GM12878 (cell line): Measurements from ENCODE around the gene SV2B. TPM values are rescaled to one million over a fixed set of nuclear protein-coding genes. Genes with fewer than 3 reads are reported as not detected.

Source experiments
- ATAC-seq: fragments of 200-7000 bp; cut with Tn5 transposase; 3 replicates; pipeline ENCODE4 v1.9.1; 2020; ENCODE audit warnings: mild to moderate bottlenecking, moderate library complexity
- BruUV-seq: library from RNA; stranded (reverse); fragments of 400-500 nt; replicated peaks from 2 replicates; lab custom pipeline; 2021; lab: Mats Ljungman, UMichigan
- CTCF ChIA-PET: fragments of 300-600 bp; sonication (Branson Sonifier 250); formaldehyde crosslinking; extraction: SDS; loops from one replicate; lab custom pipeline; 2021; ENCODE audit warnings: inconsistent platforms; lab: Yijun Ruan, JAX
- POLR2A ChIA-PET: fragments of 350-600 bp; formaldehyde crosslinking; extraction: SDS; loops from one replicate; lab custom pipeline; 2021; ENCODE audit warnings: inconsistent platforms; lab: Charles Lee
- RAD21 ChIA-PET: fragments of 300-600 bp; sonication (Branson Sonifier 250); formaldehyde crosslinking; loops from one replicate; lab custom pipeline; 2023; ENCODE audit warnings: antibody characterized with exemption; ENCODE audit not compliant: unreplicated experiment; lab: Charles Lee
- SMC1A ChIA-PET: fragments of 300-600 bp; sonication (Branson Sonifier 250); formaldehyde crosslinking; loops from one replicate; lab custom pipeline; 2023; ENCODE audit not compliant: unreplicated experiment, uncharacterized antibody; lab: Charles Lee
- DNase-seq: peaks from one replicate; pipeline ENCODE4 v3.0.0-alpha.2; 2011; ENCODE audit warnings: low read depth, low spot score
- FAIRE-seq: peaks from 3 replicates; lab custom pipeline; 2011; peaks lifted over from hg19 to GRCh38; lab: Jason Lieb, UNC
- H2AFZ ChIP-seq: 2 replicates; pipeline ENCODE4 v1.6.0; 2011; ENCODE audit warnings: low read depth, low read length, control low read depth; ENCODE audit not compliant: control insufficient read depth
- H3K27ac ChIP-seq: 2 replicates; pipeline ENCODE4 v1.5.1; 2011; ENCODE audit warnings: control low read depth; ENCODE audit not compliant: control insufficient read depth, insufficient read depth
- H3K27me3 ChIP-seq, 2 experiments: replicated peaks in 1 of 2; 2 replicates each; pipeline versions ENCODE4 v1.6.0 to v1.6.1; 2011; ENCODE audit warnings: low read length in 1 of 2; ENCODE audit not compliant: control insufficient read depth in 2 of 2, insufficient read depth in 2 of 2
- H3K36me3 ChIP-seq, 2 experiments: 2 replicates each; pipeline ENCODE4 v1.5.1; 2011; ENCODE audit warnings: low read length in 1 of 2; ENCODE audit not compliant: control insufficient read depth in 2 of 2, insufficient read depth in 2 of 2
- H3K4me1 ChIP-seq: 2 replicates; pipeline ENCODE4 v1.6.1; 2011; ENCODE audit warnings: mild to moderate bottlenecking, low read length, moderate library complexity, mixed read lengths; ENCODE audit not compliant: control insufficient read depth, insufficient read depth
- H3K4me2 ChIP-seq: 2 replicates; pipeline ENCODE4 v1.6.0; 2011; ENCODE audit warnings: control low read depth; ENCODE audit not compliant: control insufficient read depth, insufficient read depth
- H3K4me3 ChIP-seq: fragments of 200-600 bp; sonication (generic); 2 replicates; pipeline ENCODE4 v1.5.1; 2016
- H3K79me2 ChIP-seq: 2 replicates; pipeline ENCODE4 v1.6.0; 2011; ENCODE audit warnings: low read length; ENCODE audit not compliant: control insufficient read depth, insufficient read depth
- H3K9ac ChIP-seq: 2 replicates; pipeline ENCODE4 v1.8.0; 2011; ENCODE audit warnings: low read length, control low read depth, mixed read lengths; ENCODE audit not compliant: control insufficient read depth, insufficient read depth
- H3K9me3 ChIP-seq: replicated peaks from 3 replicates; pipeline ENCODE4 v1.5.1; 2011; ENCODE audit warnings: mild to moderate bottlenecking, low read length; ENCODE audit not compliant: control insufficient read depth, insufficient read depth
- H4K20me1 ChIP-seq: 2 replicates; pipeline ENCODE4 v1.6.0; 2011; ENCODE audit not compliant: control insufficient read depth, insufficient read depth
- CBFB ChIP-seq: IDR thresholded peaks from 2 replicates; pipeline ENCODE4 v1.6.1; 2016; ENCODE audit warnings: antibody characterized with exemption, low read depth
- CREB1 ChIP-seq: IDR thresholded peaks from 2 replicates; pipeline ENCODE4 v1.6.1; 2012; ENCODE audit warnings: low read depth, mild to moderate bottlenecking, inconsistent platforms
- EZH2 ChIP-seq: IDR thresholded peaks from 2 replicates; pipeline ENCODE4 v1.6.1; 2012; ENCODE audit warnings: low read depth, mild to moderate bottlenecking, control low read depth, inconsistent platforms, low read length, borderline replicate concordance; ENCODE audit not compliant: control insufficient read depth
- KAT2A ChIP-seq: conservative IDR thresholded peaks from 2 replicates; pipeline ENCODE4 v1.6.1; 2011; ENCODE audit warnings: low read depth, low read length; ENCODE audit not compliant: control insufficient read depth
- MTA2 ChIP-seq: fragments of 450-650 bp; IDR thresholded peaks from 2 replicates; pipeline ENCODE4 v1.6.1; 2016; ENCODE audit warnings: low read depth, mild to moderate bottlenecking, moderate library complexity
- NR2C2 ChIP-seq: IDR thresholded peaks from 2 replicates; pipeline ENCODE4 v1.6.1; 2011; ENCODE audit warnings: borderline replicate concordance, low read depth; ENCODE audit not compliant: control insufficient read depth, insufficient read length
- WGBS: methylation state at CpG from one replicate; pipeline ENCODE4 v1.1.6; 2016; ENCODE audit warnings: low lambda C conversion rate; ENCODE audit not compliant: insufficient replicate concordance, insufficient coverage; ENCODE audit errors: missing lambda C conversion rate; 5-methylcytosine and 5-hydroxymethylcytosine counted together
- in situ Hi-C: fragments of 300-500 bp; cut with MboI; formaldehyde crosslinking; loops from 9 replicates; pipeline ENCODE4 v1.14.3; 2018; ENCODE audit warnings: mixed read lengths
- intact Hi-C: fragments of 100-400 bp; cut with micrococcal nuclease; formaldehyde crosslinking; loops from one replicate; pipeline ENCODE4 v1.14.2; 2022; ENCODE audit not compliant: unreplicated experiment
- polyA plus RNA-seq, 11 experiments: library from polyadenylated mRNA; depleted of rRNA in 4 of 11; unstranded in 6 of 11; stranded (reverse) in 5 of 11; fragments of >200 nt; fragmentation: Nextera tagmentation in 4 of 11; fragmentation: Illumina TruSeq in 1 of 11; extraction: Ambion mirVana in 4 of 11; extraction: Trizol in 1 of 11; gene quantifications; 1 replicate in 1 of 11; 2 replicates in 10 of 11; pipeline versions ENCODE4 v1.2.1 to v1.2.3, GENCODE V29; 2011 to 2016; ENCODE audit warnings: inconsistent platforms in 2 of 11, missing spikeins in 2 of 11, low read depth in 1 of 11
- total RNA-seq, 4 experiments: library from RNA; depleted of rRNA in 3 of 4; stranded (reverse); fragments of >200 nt in 3 of 4; fragmentation: Illumina TruSeq in 1 of 4; extraction: Trizol in 1 of 4; gene quantifications; 2 replicates each; pipeline versions ENCODE4 v1.2.1 to v1.2.3, GENCODE V29; 2013 to 2021
- TF ChIP-seq, protein P1 (sequence below): fragments of 450-650 bp; IDR thresholded peaks from 2 replicates; pipeline ENCODE4 v1.6.1; 2017; ENCODE audit warnings: mild to moderate bottlenecking, low read depth, inconsistent platforms; ENCODE audit not compliant: poor library complexity, severe bottlenecking

The SV2B gene
- total and polyA plus RNA-seq, 10 of the 15 experiments (the other 5 are each of a cell fraction or from before 2014, with no cell fraction given), result 0.03 to 1.7 (median 1.3) TPM

DNA sequence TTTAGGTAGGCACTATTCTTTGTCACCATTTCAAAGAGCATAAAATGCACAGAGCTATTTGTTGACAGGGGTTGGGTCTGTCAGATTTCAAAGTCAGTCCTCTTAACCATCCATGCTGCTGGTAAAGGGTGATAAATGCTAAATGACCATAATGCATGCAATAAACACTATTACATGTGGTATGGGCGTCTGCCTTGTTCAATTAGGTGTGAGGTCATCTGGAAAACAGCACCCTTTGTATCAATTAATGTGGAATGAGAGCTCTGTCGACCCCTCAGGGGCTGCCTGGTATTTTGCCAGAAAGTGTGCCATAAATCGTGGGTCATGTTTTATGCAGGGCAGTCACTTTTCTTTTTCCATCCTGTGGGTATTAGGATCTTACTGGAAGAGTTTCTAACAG is 235.6 kb downstream of the SV2B start:
- Histone ChIP-seq H3K4me1 (no peaks in the 10 kb centered on the region), H3K36me3 (no peaks in the 10 kb centered on the region), H3K9ac (no peak overlapping the region), H2AFZ (no peak overlapping the region), H3K27ac (no peak overlapping the region), H3K27me3 (no peaks in the 10 kb centered on the region), H3K4me3 (no peak overlapping the region), H3K9me3 (no peaks in the 10 kb centered on the region), H3K79me2 (no peaks in the 10 kb centered on the region), H4K20me1 (no peaks in the 10 kb centered on the region), H3K4me2 (no peak overlapping the region)
- BruUV-seq, result no TSS peak
- in situ Hi-C loops (no loop called here), intact Hi-C loops (no loop called here)
- CTCF ChIA-PET, result interaction anchor here (0.9 kb wide), 1 partner anchor 36 kb away, joined by 3 read pairs; no protein-coding TSS in a partner anchor
- TF ChIP-seq NR2C2 (no peak), KAT2A (no peak), MTA2 (no peak), CBFB (no peak), EZH2 (no peak), CREB1 (no peak)
- TF ChIP-seq, protein P1, sequence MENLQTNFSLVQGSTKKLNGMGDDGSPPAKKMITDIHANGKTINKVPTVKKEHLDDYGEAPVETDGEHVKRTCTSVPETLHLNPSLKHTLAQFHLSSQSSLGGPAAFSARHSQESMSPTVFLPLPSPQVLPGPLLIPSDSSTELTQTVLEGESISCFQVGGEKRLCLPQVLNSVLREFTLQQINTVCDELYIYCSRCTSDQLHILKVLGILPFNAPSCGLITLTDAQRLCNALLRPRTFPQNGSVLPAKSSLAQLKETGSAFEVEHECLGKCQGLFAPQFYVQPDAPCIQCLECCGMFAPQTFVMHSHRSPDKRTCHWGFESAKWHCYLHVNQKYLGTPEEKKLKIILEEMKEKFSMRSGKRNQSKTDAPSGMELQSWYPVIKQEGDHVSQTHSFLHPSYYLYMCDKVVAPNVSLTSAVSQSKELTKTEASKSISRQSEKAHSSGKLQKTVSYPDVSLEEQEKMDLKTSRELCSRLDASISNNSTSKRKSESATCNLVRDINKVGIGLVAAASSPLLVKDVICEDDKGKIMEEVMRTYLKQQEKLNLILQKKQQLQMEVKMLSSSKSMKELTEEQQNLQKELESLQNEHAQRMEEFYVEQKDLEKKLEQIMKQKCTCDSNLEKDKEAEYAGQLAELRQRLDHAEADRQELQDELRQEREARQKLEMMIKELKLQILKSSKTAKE, result no peak
- 0% methylated on average over 3 of the region's 3 CpGs for WGBS
- SMC1A ChIA-PET, result no interaction called here
- RAD21 ChIA-PET, result no interaction called here
- ATAC-seq (no peak), DNase-seq (no peak), FAIRE-seq (no peak)
- POLR2A ChIA-PET, result no interaction called here
